ENCODE results near the gene TPSG1. TPM values are rescaled to one million over a fixed set of nuclear protein-coding genes. Genes with fewer than 3 reads are reported as not detected.
"Not testable (repeated sequence)": the region's sequence is repeated elsewhere in the genome, so short reads cannot be mapped to it uniquely, and the experiment has no call there.

The TPSG1 gene
- total RNA-seq, 2 donors from 2014 or later = not detected

GRCh38 chr16:1271380-1271723, 46.3 kb upstream of the TPSG1 start:
- H3K27ac ChIP-seq = no peak overlapping the region
- intact Hi-C loops (cut with DNase I) = no loop called here
- H3K36me3 ChIP-seq (replicated peaks in 1 of 2; ENCODE audit: insufficient read depth in 1 of 2, low read depth in 2 of 2) = no peaks in the 10 kb centered on the region
- ATAC-seq = no peak
- no peak for TF ChIP-seq POLR2A (IDR thresholded peaks at IDR 0.05)
- no peak for TF ChIP-seq CTCF (IDR thresholded peaks at IDR 0.05)
- no peaks in the 10 kb centered on the region for H3K9me3 ChIP-seq
- WGBS, 2 donors = 65 to 69% methylated on average over 11 of the region's 12 CpGs
- H3K27me3 ChIP-seq = no peaks in the 10 kb centered on the region
- no peak overlapping the region for H3K4me3 ChIP-seq
- DNase-seq = no peak
- peaks cover 11% of the 10 kb centered on the region for H3K4me1 ChIP-seq

GRCh38 chr16:1269418-1269817, 44.4 kb upstream of the TPSG1 start:
- not testable (repeated sequence) for DNase-seq, H3K4me3 ChIP-seq
- H3K4me1 ChIP-seq = peaks cover 11% of the 10 kb centered on the region

DNA sequence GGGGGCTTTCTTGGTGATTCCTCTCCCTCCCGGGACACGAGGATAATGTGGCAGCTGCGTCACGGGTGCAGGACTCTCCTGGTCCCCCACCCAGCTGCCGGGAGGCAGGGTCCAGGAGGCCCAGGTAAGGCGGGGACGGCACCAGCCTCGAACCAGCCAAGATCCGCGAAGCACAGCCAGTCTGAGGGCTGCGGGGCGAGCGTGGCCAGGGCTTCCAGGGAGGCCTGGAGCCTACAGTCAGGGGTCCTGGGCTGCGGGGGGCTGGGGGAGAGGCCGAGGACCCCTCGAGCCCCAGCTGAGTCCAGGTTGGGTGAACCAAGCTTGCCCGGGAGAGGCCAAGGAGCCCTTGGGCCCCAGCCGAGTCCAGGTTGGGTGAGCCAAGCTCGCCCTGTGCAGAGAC, 40.8 kb upstream of the TPSG1 start:
- no peaks in the 10 kb centered on the region for H3K36me3 ChIP-seq (replicated peaks in 1 of 2; ENCODE audit: insufficient read depth in 1 of 2, low read depth in 2 of 2)
- no peak for TF ChIP-seq POLR2A (IDR thresholded peaks at IDR 0.05)
- no peak for TF ChIP-seq CTCF (IDR thresholded peaks at IDR 0.05)
- 67 to 80% methylated on average over 1 to 19 of the region's 19 CpGs for WGBS, 2 donors
- DNase-seq (no peak), ATAC-seq (no peak)
- intact Hi-C loops (cut with DNase I) = no loop called here
- peaks cover 0 to 5% of the 10 kb centered on the region in 2 donors for H3K27me3 ChIP-seq
- H3K4me1 ChIP-seq = no peaks in the 10 kb centered on the region
- no peak overlapping the region for H3K4me3 ChIP-seq
- no peak overlapping the region for H3K27ac ChIP-seq
- H3K9me3 ChIP-seq = no peaks in the 10 kb centered on the region

More at GRCh38 chr16:1269418-1269817, 44.4 kb upstream of the TPSG1 start:
- H3K27ac ChIP-seq; H3K27me3 ChIP-seq; ATAC-seq; intact Hi-C loops (cut with DNase I); H3K36me3 ChIP-seq (replicated peaks in 1 of 2; ENCODE audit: insufficient read depth in 1 of 2, low read depth in 2 of 2); H3K9me3 ChIP-seq: not testable (repeated sequence)
- 90 to 91% methylated on average over 7 of the region's 7 CpGs for WGBS, 2 donors

DNA sequence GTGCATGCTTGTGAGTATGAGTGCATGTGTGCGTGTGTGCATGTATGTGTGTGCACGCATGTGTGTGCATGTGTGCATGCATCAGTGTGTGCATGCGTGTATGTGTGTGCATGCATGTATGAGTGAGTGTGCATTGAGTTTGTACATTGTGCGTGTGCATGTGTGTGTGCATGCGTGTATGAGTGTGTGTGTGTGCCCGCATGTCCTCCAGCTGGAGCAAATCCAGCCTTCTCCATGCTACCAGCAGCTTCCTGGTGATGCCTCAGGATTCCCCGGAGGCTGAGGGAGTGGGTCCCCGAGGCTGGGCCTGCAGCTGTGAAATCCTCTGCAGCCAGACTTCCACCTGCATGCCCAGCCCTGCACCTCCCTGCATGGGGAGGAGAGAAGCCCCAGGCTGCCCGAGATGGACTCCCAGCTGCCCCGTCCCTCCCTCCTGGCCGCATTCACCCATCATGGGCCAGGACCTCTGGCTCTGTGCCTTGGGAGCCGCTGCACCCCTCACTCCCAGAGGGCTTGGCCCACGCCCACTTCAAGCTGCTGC, 40.1 kb upstream of the TPSG1 start:
- DNase-seq (no peak), ATAC-seq (no peak)
- TF ChIP-seq POLR2A (IDR thresholded peaks at IDR 0.05) (no peak), CTCF (IDR thresholded peaks at IDR 0.05) (no peak)
- 59 to 85% methylated on average over 7 to 13 of the region's 13 CpGs for WGBS, 2 donors
- Histone ChIP-seq H3K36me3 (replicated peaks in 1 of 2; ENCODE audit: insufficient read depth in 1 of 2, low read depth in 2 of 2) (no peaks in the 10 kb centered on the region), H3K4me3 (no peak overlapping the region), H3K27ac (no peak overlapping the region), H3K27me3 (peaks cover 0 to 5% of the 10 kb centered on the region in 2 donors), H3K4me1 (no peaks in the 10 kb centered on the region), H3K9me3 (no peaks in the 10 kb centered on the region)
- intact Hi-C loops (cut with DNase I) = no loop called here

GRCh38 chr16:1264345-1265089, 39.4 kb upstream of the TPSG1 start:
- no peaks in the 10 kb centered on the region for H3K9me3 ChIP-seq
- H3K36me3 ChIP-seq (replicated peaks in 1 of 2; ENCODE audit: insufficient read depth in 1 of 2, low read depth in 2 of 2) = no peaks in the 10 kb centered on the region
- ATAC-seq (no peak), DNase-seq (no peak)
- TF ChIP-seq POLR2A (IDR thresholded peaks at IDR 0.05) (no peak), CTCF (IDR thresholded peaks at IDR 0.05) (no peak)
- intact Hi-C loops (cut with DNase I) = no loop called here
- H3K4me1 ChIP-seq = peaks cover under 1% of the 10 kb centered on the region
- H3K27me3 ChIP-seq = peaks cover 0 to 6% of the 10 kb centered on the region in 2 donors
- H3K27ac ChIP-seq = no peak overlapping the region
- H3K4me3 ChIP-seq = no peak overlapping the region
- 81 to 88% methylated on average over 16 of the region's 16 CpGs for WGBS, 2 donors
